BE2C (cell line): ENCODE data around the gene SOHLH1.

ENCODE experiments used
- DNase-seq: peaks from one replicate; pipeline ENCODE4 v3.0.0-alpha.2; 2020
- H3K27me3 ChIP-seq: fragments of 250-450 bp; sonication (Bioruptor Pico); 2 replicates; pipeline ENCODE4 v1.5.1; 2020; ENCODE audit warnings: mild to moderate bottlenecking
- H3K36me3 ChIP-seq: fragments of 250-450 bp; sonication (Bioruptor Pico); 2 replicates; pipeline ENCODE4 v1.5.1; 2020; ENCODE audit warnings: mild to moderate bottlenecking
- H3K4me1 ChIP-seq: fragments of 250-450 bp; sonication (Bioruptor Pico); 2 replicates; pipeline ENCODE4 v1.5.1; 2020
- H3K4me3 ChIP-seq: 2 replicates; pipeline ENCODE4 v1.5.1; 2011; ENCODE audit warnings: low read depth, low read length
- H3K9me3 ChIP-seq: fragments of 250-450 bp; sonication (Bioruptor Pico); 2 replicates; pipeline ENCODE4 v1.5.1; 2020
- CTCF ChIP-seq: IDR thresholded peaks from 2 replicates; pipeline ENCODE4 v1.5.1; 2012; ENCODE audit warnings: mild to moderate bottlenecking, low read depth, low read length

Gene SOHLH1

GRCh38 chr9:135724186-135724787 lies 25.0 kb upstream of the SOHLH1 start:
- H3K4me3 ChIP-seq = no peak overlapping the region
- peaks cover 7% of the 10 kb centered on the region; the same call in 1 of the 2 replicates for H3K36me3 ChIP-seq
- TF ChIP-seq CTCF = no peak
- H3K27me3 ChIP-seq = no peaks in the 10 kb centered on the region
- DNase-seq = no peak
- no peaks in the 10 kb centered on the region for H3K9me3 ChIP-seq
- H3K4me1 ChIP-seq = peaks cover 54% of the 10 kb centered on the region

- no peaks in the 10 kb centered on the region for H3K27me3 ChIP-seq
- no peak overlapping the region for H3K4me3 ChIP-seq
- peaks cover 72% of the 10 kb centered on the region for H3K4me1 ChIP-seq
- H3K9me3 ChIP-seq = no peaks in the 10 kb centered on the region
- TF ChIP-seq CTCF = no peak
- peaks cover 4% of the 10 kb centered on the region; the same call in 1 of the 2 replicates for H3K36me3 ChIP-seq
- DNase-seq = no peak
Observed at GRCh38 chr9:135722365-135722764, 23.1 kb upstream of the SOHLH1 start.

- Histone ChIP-seq H3K9me3 (no peaks in the 10 kb centered on the region), H3K4me1 (peaks cover 69% of the 10 kb centered on the region), H3K36me3 (no peaks in the 10 kb centered on the region; the same call in 1 of the 2 replicates), H3K4me3 (no peak overlapping the region), H3K27me3 (no peaks in the 10 kb centered on the region)
- no peak for TF ChIP-seq CTCF
- DNase-seq = no peak
Observed at GRCh38 chr9:135719472-135719871, 20.2 kb upstream of the SOHLH1 start.

GRCh38 chr9:135718616-135719015 lies 19.3 kb upstream of the SOHLH1 start:
- no peaks in the 10 kb centered on the region; the same call in 1 of the 2 replicates for H3K36me3 ChIP-seq
- DNase-seq = peak; percentile 93
- no peaks in the 10 kb centered on the region for H3K9me3 ChIP-seq
- H3K4me1 ChIP-seq = peaks cover 63% of the 10 kb centered on the region
- TF ChIP-seq CTCF = no peak; the same call in none of the 2 replicates
- H3K27me3 ChIP-seq = no peaks in the 10 kb centered on the region
- H3K4me3 ChIP-seq = no peak overlapping the region

- H3K27me3 ChIP-seq = no peaks in the 10 kb centered on the region
- H3K4me1 ChIP-seq = peaks cover 66% of the 10 kb centered on the region
- H3K4me3 ChIP-seq = no peak overlapping the region
- TF ChIP-seq CTCF = no peak
- no peaks in the 10 kb centered on the region for H3K9me3 ChIP-seq
- no peaks in the 10 kb centered on the region; the same call in 1 of the 2 replicates for H3K36me3 ChIP-seq
- no peak for DNase-seq
Observed at GRCh38 chr9:135717410-135717809, 18.1 kb upstream of the SOHLH1 start.

- H3K9me3 ChIP-seq = no peaks in the 10 kb centered on the region
- no peaks in the 10 kb centered on the region for H3K27me3 ChIP-seq
- peak overlapping the region; percentile 82 for H3K4me3 ChIP-seq
- no peaks in the 10 kb centered on the region; the same call in 1 of the 2 replicates for H3K36me3 ChIP-seq
- no peak for TF ChIP-seq CTCF
- peak; percentile 81 for DNase-seq
- H3K4me1 ChIP-seq = peaks cover 61% of the 10 kb centered on the region
Observed at GRCh38 chr9:135716045-135716444, 16.8 kb upstream of the SOHLH1 start.
